Peyer's patch (tissue), 4 donors: Measurements from ENCODE around the gene CACNA1S. TPM values are rescaled to one million over a fixed set of nuclear protein-coding genes. Genes with fewer than 3 reads are reported as not detected.

Source experiments
- DNase-seq, 3 donors: peaks; one replicate each; pipeline ENCODE4 v3.0.0-alpha.2; 2017 to 2019
- H3K27ac ChIP-seq, 4 donors: fragments of 200-600 bp; sonication (generic); one replicate each; pipeline ENCODE4 v1.5.1; 2016 to 2019
- H3K27me3 ChIP-seq, 2 donors: fragments of 200-600 bp; sonication (generic); one replicate each; pipeline ENCODE4 v1.5.1; 2019
- H3K36me3 ChIP-seq, 3 donors: fragments of 200-600 bp; sonication (generic); one replicate each; pipeline ENCODE4 v1.5.1; 2016 to 2019
- H3K4me1 ChIP-seq, 4 donors: fragments of 200-600 bp; sonication (generic); one replicate each; pipeline ENCODE4 v1.5.1; 2016 to 2019
- H3K4me3 ChIP-seq, 4 donors: fragments of 200-600 bp; sonication (generic); 1 replicate in 3 of 4; 2 replicates in 1 of 4; pipeline ENCODE4 v1.5.1; 2016 to 2019; ENCODE audit warnings: mild to moderate bottlenecking in 1 of 4
- H3K9me3 ChIP-seq, 4 donors: fragments of 200-600 bp; sonication (generic); one replicate each; pipeline ENCODE4 v1.5.1; 2016 to 2019; ENCODE audit warnings: mild to moderate bottlenecking in 1 of 4
- CTCF ChIP-seq, 6 experiments: fragments of 450-650 bp in 4 of 6; fragments of 200-600 bp in 2 of 6; sonication (generic) in 1 of 6; IDR thresholded peaks; one replicate each; pipeline ENCODE4 v1.5.1; 2017 to 2019; ENCODE audit warnings: antibody characterized with exemption in 6 of 6, mild to moderate bottlenecking in 3 of 6, moderate library complexity in 1 of 6
- POLR2A ChIP-seq, 2 donors: fragments of 450-650 bp; IDR thresholded peaks; one replicate each; pipeline ENCODE4 v1.5.1; 2017; ENCODE audit warnings: antibody characterized with exemption in 2 of 2, mild to moderate bottlenecking in 2 of 2, moderate library complexity in 2 of 2
- total RNA-seq, 4 donors: library from RNA; depleted of rRNA; stranded (reverse); fragments of >200 nt; gene quantifications; one replicate each; pipeline ENCODE4 v1.1.0, GENCODE V29; 2016

Gene CACNA1S
- total RNA-seq, 4 donors from 2014 or later = not detected

DNA sequence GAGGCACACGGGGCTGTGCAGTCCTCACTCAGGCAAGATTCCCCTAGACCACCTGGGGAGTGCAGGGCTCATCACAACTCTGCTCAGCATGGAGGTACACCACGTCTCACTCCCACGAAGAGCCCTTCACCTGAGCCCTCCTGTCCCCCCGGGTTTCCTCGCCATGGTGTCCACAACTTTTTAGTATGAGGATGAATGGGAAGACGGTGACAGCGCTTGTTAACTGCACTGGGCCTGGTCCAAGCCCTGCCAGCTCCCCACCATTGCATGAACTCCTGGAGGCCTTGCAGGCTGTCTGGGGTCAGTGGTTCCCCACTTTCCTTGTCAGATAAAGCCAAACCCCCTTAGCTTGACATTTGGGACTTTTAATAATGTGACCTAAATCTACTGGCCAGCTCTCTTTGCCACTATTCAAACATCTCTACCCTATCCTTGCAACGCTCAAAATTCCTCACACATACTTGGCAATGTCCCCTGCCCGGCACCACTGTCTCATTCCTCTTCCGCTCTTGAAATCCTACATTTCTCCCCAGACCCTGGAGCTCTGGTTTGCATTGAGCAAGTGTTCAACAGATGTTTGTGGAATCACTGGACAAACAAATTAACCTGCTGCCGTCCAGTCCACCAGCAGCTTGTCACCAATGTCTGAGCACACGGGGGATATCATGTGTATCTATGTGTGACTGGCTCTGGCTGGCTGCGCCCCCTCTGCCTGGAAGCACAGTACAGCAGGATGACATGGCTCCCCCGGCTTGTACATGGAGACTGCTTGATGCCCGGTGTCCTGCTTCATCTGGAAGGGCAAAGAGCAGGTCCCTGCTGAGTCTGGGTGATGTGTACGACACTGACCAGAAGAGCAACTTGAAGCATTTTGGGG is 30.9 kb upstream of the CACNA1S start:
- H3K27me3 ChIP-seq = no peaks in the 10 kb centered on the region
- no peak for DNase-seq
- H3K27ac ChIP-seq = no peak overlapping the region
- TF ChIP-seq CTCF (IDR thresholded peaks at IDR 0.05) (no peak), POLR2A (IDR thresholded peaks at IDR 0.05) (no peak)
- no peaks in the 10 kb centered on the region for H3K9me3 ChIP-seq
- H3K36me3 ChIP-seq = peaks cover 0 to 56% (median 0%) of the 10 kb centered on the region in 3 donors
- no peak overlapping the region for H3K4me3 ChIP-seq
- no peaks in the 10 kb centered on the region for H3K4me1 ChIP-seq

DNA sequence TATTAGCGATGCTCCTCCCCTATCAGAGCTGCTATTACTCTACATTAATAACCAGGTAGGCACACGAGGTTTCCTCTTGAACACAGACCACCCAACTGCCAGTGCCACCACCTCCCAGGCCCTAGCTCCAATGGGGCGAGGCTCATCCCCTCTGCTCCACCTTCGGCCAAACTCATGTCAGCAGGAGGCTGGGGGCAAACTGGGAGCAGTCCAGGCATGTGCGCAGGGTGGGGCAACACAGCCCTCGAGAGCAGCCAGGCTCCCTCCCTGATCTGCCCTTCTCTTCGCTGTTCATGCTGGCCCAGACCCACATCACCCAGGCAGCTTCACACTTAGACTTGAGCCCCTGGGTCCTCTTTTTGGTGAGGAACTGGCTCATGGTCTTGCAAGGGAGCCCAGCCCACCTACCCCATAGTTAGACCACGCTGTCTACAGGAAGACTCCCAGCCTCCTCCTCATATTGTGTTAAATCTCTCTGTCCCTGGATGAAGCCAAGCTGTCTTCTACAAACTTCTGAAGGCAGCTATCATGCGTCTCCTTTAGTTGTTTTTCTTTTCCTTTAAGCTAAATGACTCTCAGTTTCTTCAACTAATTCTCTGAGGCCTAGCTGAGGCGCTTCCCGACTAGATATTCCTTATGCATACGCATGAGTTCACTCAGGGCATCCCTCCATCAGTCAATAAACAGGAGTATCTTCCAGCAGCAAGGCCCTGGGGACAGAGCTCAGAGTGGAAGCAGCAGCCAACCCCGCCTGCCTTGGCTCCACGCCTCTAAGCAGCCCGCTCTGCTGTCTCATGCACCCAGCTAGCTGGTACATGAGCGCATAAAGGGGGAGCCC is 30.0 kb upstream of the CACNA1S start:
- no peaks in the 10 kb centered on the region for H3K9me3 ChIP-seq
- no peak overlapping the region for H3K4me3 ChIP-seq
- TF ChIP-seq CTCF (IDR thresholded peaks at IDR 0.05) (no peak), POLR2A (IDR thresholded peaks at IDR 0.05) (no peak)
- no peaks in the 10 kb centered on the region for H3K27me3 ChIP-seq
- no peak overlapping the region for H3K27ac ChIP-seq
- H3K4me1 ChIP-seq = no peaks in the 10 kb centered on the region
- no peak for DNase-seq
- H3K36me3 ChIP-seq = peaks cover 0 to 56% (median 0%) of the 10 kb centered on the region in 3 donors

GRCh38 chr1:201141418-201141817 is 29.2 kb upstream of the CACNA1S start:
- Histone ChIP-seq H3K27me3 (no peaks in the 10 kb centered on the region), H3K4me3 (no peak overlapping the region), H3K9me3 (no peaks in the 10 kb centered on the region), H3K4me1 (no peaks in the 10 kb centered on the region), H3K27ac (no peak overlapping the region), H3K36me3 (peaks cover 0 to 51% (median 0%) of the 10 kb centered on the region in 3 donors)
- DNase-seq = no peak
- TF ChIP-seq CTCF (IDR thresholded peaks at IDR 0.05) (no peak), POLR2A (IDR thresholded peaks at IDR 0.05) (no peak)

DNA sequence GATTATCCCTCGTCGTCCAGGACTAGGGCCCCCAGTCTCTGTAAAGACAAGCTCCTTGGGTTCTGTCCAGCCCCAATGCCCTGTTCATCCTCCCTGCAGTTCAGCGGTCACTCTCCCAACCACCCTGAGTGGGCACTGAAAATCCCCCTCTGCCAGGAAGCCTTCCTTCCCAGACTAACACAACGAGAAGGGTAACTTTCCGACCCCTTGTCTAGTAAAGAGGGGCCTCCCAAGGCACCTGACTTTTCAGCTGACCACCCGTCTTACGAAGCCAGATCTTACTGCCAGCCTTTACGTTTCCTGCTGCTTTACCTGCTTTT is 28.7 kb upstream of the CACNA1S start:
- H3K27ac ChIP-seq = no peak overlapping the region
- no peak overlapping the region for H3K4me3 ChIP-seq
- H3K36me3 ChIP-seq = peaks cover 0 to 51% (median 0%) of the 10 kb centered on the region in 3 donors
- TF ChIP-seq CTCF (IDR thresholded peaks at IDR 0.05) (no peak), POLR2A (IDR thresholded peaks at IDR 0.05) (no peak)
- H3K4me1 ChIP-seq = no peaks in the 10 kb centered on the region
- H3K27me3 ChIP-seq = no peaks in the 10 kb centered on the region
- H3K9me3 ChIP-seq = no peaks in the 10 kb centered on the region
- DNase-seq = no peak

GRCh38 chr1:201140235-201140940 is 28.2 kb upstream of the CACNA1S start:
- DNase-seq = no peak
- peaks cover 0 to 51% (median 0%) of the 10 kb centered on the region in 3 donors for H3K36me3 ChIP-seq
- TF ChIP-seq POLR2A (IDR thresholded peaks at IDR 0.05) = no peak
- no peak for TF ChIP-seq CTCF (IDR thresholded peaks at IDR 0.05)

More at GRCh38 chr1:201140235-201140940, 28.2 kb upstream of the CACNA1S start:
- Histone ChIP-seq H3K9me3 (no peaks in the 10 kb centered on the region), H3K4me1 (no peaks in the 10 kb centered on the region), H3K27me3 (no peaks in the 10 kb centered on the region), H3K4me3 (no peak overlapping the region), H3K27ac (no peak overlapping the region)
